DOHH2 (cell line): ENCODE measurements around the gene ZNF415.

Source experiments
- H3F3A ChIP-seq: fragments of 200-600 bp; sonication (generic), shearing (Covaris generic); 2 replicates; pipeline ENCODE4 v1.6.0; 2016; ENCODE audit warnings: antibody characterized with exemption, mild to moderate bottlenecking; ENCODE audit not compliant: control insufficient read depth, insufficient read depth
- H3K27ac ChIP-seq: fragments of 200-600 bp; sonication (generic); 2 replicates; pipeline ENCODE4 v1.5.1; 2014; ENCODE audit warnings: low read depth, mild to moderate bottlenecking, low read length, moderate library complexity
- H3K27me3 ChIP-seq: fragments of 200-600 bp; sonication (generic); 2 replicates; pipeline ENCODE4 v1.6.1; 2014; ENCODE audit warnings: mild to moderate bottlenecking, low read length, mixed read lengths; ENCODE audit not compliant: control insufficient read depth
- H3K36me3 ChIP-seq: fragments of 200-600 bp; sonication (generic); 2 replicates; pipeline ENCODE4 v1.6.1; 2014; ENCODE audit warnings: mild to moderate bottlenecking, low read length, moderate library complexity, mixed read lengths; ENCODE audit not compliant: control insufficient read depth
- H3K4me1 ChIP-seq: fragments of 200-600 bp; sonication (generic); 2 replicates; pipeline ENCODE4 v1.6.1; 2014; ENCODE audit warnings: mild to moderate bottlenecking, low read length, mixed read lengths; ENCODE audit not compliant: control insufficient read depth
- H3K4me2 ChIP-seq: fragments of 200-600 bp; sonication (generic); 2 replicates; pipeline ENCODE4 v1.6.0; 2014; ENCODE audit warnings: mild to moderate bottlenecking, low read length, moderate library complexity
- H3K4me3 ChIP-seq: fragments of 200-600 bp; sonication (generic); 2 replicates; pipeline ENCODE4 v1.5.1; 2014; ENCODE audit warnings: mild to moderate bottlenecking, low read length, mixed read lengths
- H3K79me2 ChIP-seq: fragments of 200-600 bp; sonication (generic); 2 replicates; pipeline ENCODE4 v1.6.1; 2014; ENCODE audit warnings: mild to moderate bottlenecking, low read length, mixed read lengths; ENCODE audit not compliant: control insufficient read depth
- H3K9me2 ChIP-seq: fragments of 200-600 bp; sonication (generic); replicated peaks from 2 replicates; pipeline ENCODE4 v1.6.1; 2014; ENCODE audit warnings: mild to moderate bottlenecking, low read length, mixed read lengths; ENCODE audit not compliant: control insufficient read depth
- H3K9me3 ChIP-seq: fragments of 200-600 bp; sonication (generic); 2 replicates; pipeline ENCODE4 v1.6.1; 2014; ENCODE audit warnings: antibody characterized with exemption, low read length, mixed read lengths; ENCODE audit not compliant: control insufficient read depth, insufficient read depth
- H4K20me1 ChIP-seq: fragments of 200-600 bp; sonication (generic); 2 replicates; pipeline ENCODE4 v1.6.0; 2014; ENCODE audit warnings: low read depth, mild to moderate bottlenecking, antibody characterized with exemption, low read length, moderate library complexity; ENCODE audit not compliant: control insufficient read depth, insufficient read depth
- CTCF ChIP-seq: fragments of 200-600 bp; sonication (generic); IDR thresholded peaks from one replicate; pipeline ENCODE4 v1.5.1; 2014; ENCODE audit warnings: antibody characterized with exemption, mild to moderate bottlenecking, low read depth, low read length; ENCODE audit not compliant: poor library complexity, severe bottlenecking
- EZH2phosphoT487 ChIP-seq: fragments of 200-600 bp; sonication (generic); IDR thresholded peaks from 2 replicates; pipeline ENCODE4 v1.6.1; 2017; ENCODE audit warnings: borderline replicate concordance, mild to moderate bottlenecking, antibody characterized with exemption, low read length, moderate library complexity, mixed read lengths

Gene ZNF415

GRCh38 chr19:53132141-53132991 is at the start of gene ZNF415:
ZNF415 (minus strand) TSS chr19:53132910; CDS start chr19:53122676, 10,234 bp downstream.
- no peak within 1 kb of the TSS for H3K27ac ChIP-seq
- no peaks in the 10 kb centered on the region for H3K27me3 ChIP-seq
- peak within 1 kb of the TSS; percentile 72 for H3K4me3 ChIP-seq
- no peaks in the 10 kb centered on the region for H3F3A ChIP-seq
- no peaks in the 10 kb centered on the region for H3K9me3 ChIP-seq
- no peaks in the 10 kb centered on the region for H4K20me1 ChIP-seq
- no peaks in the 10 kb centered on the region for H3K36me3 ChIP-seq
- TF ChIP-seq EZH2phosphoT487: no peak
- TF ChIP-seq CTCF: no peak
- H3K79me2 ChIP-seq: 0 out of 2 replicates have a peak, but pooled peaks cover 2% of the 10 kb centered on the region
- H3K4me2 ChIP-seq: peak within 1 kb of the TSS; percentile 66
- peaks cover 8% of the 10 kb centered on the region for H3K4me1 ChIP-seq
- no peaks in the 10 kb centered on the region for H3K9me2 ChIP-seq

- Histone ChIP-seq H4K20me1 (no peaks in the 10 kb centered on the region), H3K9me2 (no peaks in the 10 kb centered on the region), H3K27me3 (no peaks in the 10 kb centered on the region), H3K4me1 (no peaks in the 10 kb centered on the region), H3K36me3 (peaks cover 3% of the 10 kb centered on the region; the same call in 1 of the 2 replicates), H3K79me2 (no peaks in the 10 kb centered on the region), H3K9me3 (no peaks in the 10 kb centered on the region; the same call in 1 of the 2 replicates), H3K4me3 (no peak overlapping the region), H3F3A (no peaks in the 10 kb centered on the region), H3K27ac (no peak overlapping the region), H3K4me2 (no peak overlapping the region)
- TF ChIP-seq CTCF (no peak), EZH2phosphoT487 (no peak)
Observed at GRCh38 chr19:53182202-53182601, 49.5 kb upstream of the ZNF415 start.

GRCh38 chr19:53177986-53178385 is 45.3 kb upstream of the ZNF415 start:
- Histone ChIP-seq H3K4me1 (no peaks in the 10 kb centered on the region), H3K4me3 (no peak overlapping the region), H3K27me3 (no peaks in the 10 kb centered on the region), H3F3A (no peaks in the 10 kb centered on the region), H3K79me2 (no peaks in the 10 kb centered on the region), H3K27ac (no peak overlapping the region), H3K4me2 (no peak overlapping the region), H3K36me3 (peaks cover 3% of the 10 kb centered on the region; the same call in 1 of the 2 replicates), H3K9me2 (no peaks in the 10 kb centered on the region), H3K9me3 (peaks cover 8% of the 10 kb centered on the region; the same call in 1 of the 2 replicates), H4K20me1 (no peaks in the 10 kb centered on the region)
- TF ChIP-seq EZH2phosphoT487 (no peak), CTCF (no peak)
